HG02938 (cell line): ENCODE measurements around the gene PIAS3.
A peak's percentile ranks its signal among the peaks of the same experiment; 100 is the strongest.
"Not testable (repeated sequence)": the region's sequence is repeated elsewhere in the genome, so short reads cannot be mapped to it uniquely, and the experiment has no call there.

Experiments
- ATAC-seq: cut with Tn5 transposase; IDR thresholded peaks from one replicate; pipeline ENCODE4 v1.9.1; 2021; ENCODE audit warnings: mild to moderate bottlenecking, moderate library complexity; ENCODE audit not compliant: unreplicated experiment

Gene PIAS3

DNA sequence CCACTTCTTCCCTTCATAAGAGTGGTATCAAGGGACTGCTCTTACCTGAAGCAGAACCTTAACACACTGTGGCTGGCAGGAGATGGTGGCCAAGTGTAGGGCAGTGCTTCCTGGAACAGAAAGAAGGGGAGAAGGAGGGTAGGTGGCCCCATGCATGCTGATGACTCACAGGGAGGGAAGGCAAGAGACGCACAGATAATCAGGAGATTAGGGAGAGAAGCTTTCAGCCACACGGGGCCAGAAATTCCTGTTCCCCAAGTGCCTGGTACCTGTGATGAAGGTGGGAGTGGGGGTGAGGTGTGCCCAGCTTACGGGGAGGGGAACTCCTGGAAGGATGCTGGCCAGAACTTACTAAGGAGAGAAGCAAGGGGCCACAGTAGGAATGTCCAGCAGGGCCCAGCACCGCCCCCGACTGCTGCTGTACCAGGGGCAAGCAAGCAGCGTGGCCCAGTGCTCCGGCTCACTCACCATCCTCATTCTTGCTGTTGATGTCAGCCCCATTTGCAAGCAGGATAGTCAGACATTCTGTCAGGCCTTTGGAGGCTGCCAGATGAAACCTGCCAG lies 19.1 kb upstream of the PIAS3 start:
- no peak for ATAC-seq

DNA sequence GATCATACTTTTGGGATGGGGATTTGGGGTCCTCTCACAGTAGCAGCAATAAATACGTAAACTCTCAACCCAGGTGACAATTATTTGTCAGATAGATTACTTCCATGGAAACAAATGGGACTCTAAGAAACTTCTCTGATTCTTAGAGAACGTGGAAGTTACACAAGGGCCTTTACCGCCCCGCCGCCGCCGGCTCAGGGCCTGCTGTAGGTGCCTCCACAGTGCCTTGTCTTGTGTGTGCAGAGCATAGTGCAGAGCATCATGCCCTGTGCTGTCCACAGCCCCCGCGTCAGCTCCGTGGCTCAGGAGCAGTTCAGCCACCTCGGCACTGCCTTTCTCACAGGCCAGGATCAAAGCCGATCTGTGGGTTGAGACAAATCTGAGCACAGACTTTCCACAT lies 15.8 kb upstream of the PIAS3 start:
- no peak for ATAC-seq

DNA sequence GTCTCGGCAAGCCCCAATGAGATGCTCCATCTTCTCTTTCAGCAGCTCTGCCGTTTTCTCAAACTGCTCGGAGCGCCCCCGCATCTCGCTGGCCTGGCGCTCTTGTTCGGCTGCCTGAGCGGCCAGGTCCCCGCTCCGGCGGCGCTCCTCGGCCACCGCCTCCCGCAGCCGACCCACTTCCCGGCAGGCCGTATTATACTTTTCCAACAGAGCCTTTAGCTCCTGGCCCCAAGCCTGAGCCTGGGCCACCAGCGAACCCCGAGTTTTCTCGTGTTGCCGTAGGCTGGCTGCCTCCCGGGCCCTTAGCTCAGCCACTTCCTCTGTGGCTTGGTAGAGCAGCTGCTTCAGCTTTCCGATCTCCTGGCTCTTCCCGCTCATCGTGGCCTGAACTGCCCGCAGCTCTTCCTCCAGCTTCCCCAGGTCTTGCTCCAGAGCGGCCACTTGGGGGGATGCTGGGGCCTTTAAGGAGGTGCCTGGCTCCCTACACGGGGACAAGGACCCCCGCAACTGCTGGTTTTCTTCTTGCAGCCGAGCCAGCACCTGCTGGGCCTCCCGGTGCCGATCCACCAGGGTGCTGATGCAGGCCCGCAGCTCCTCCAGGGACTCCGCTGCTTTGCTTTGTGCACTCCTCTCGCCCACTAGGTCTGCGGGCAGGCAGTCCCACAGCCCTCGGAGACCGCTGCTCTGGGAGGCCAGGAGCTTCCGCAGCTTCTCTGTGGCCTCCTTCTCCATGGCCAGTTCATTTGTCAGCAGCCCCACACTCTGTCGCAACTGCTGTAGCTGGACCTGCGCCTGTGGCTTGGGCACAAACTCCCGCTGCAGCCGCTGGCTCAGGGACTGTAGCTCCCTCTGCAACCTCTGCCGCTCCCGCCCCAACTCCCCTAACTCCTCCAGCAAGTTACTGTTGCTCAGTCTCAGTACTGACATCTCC lies 13.4 kb upstream of the PIAS3 start:
- ATAC-seq = no peak

DNA sequence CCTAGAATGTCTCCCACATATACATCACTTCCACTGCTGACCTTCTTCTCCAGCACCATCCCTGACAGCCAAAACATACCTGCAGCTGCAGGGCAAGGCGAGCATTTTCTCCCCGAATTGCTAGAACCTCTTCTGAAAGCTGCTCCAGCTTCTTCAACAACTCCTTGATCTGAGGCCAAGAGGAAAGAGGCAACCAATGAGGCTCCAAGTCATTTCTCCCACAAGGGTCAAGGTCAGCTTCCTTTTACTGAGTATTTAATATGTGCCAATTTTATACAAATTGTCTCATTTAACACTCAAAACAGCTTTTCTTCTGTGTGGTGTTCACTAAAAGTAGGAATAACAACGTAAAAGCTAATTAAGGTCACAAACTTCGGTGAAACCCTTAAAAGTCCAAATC lies 9.4 kb upstream of the PIAS3 start:
- ATAC-seq = no peak

DNA sequence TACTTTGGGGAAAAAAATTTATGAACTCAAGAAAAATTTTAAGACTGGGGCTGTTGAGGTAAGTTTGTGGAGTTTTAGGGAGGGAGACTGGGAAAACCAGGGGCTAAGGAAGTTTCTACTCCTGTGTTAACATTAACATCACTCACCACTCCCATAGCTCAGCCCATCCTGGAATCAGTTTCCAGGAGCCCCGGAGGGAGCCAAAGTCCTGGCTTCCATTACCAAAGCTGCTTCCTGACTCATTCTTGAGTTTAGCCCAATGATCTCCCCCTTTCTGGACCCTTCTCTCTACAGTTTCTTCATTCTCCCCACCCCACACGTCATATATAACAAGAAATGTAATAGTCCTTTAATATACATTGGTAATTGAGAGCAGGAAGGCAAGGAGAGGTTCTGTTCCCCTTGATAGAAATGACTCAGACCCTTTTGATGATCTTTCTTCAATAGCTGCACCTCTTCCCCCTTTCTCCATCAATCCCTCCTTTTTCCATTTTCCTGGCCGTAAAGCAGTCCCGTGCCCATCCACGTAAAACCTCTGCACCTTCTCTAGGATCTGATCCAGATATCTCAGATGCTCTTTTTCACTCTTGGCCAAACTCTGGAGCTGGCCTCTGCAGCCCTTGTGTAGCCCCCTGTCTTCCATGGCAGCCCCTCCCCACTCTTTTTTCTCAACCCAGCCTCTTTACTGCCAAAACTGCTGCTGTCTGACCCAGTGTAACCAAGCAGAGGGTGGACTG lies 4.6 kb upstream of the PIAS3 start:
- ATAC-seq = no peak

DNA sequence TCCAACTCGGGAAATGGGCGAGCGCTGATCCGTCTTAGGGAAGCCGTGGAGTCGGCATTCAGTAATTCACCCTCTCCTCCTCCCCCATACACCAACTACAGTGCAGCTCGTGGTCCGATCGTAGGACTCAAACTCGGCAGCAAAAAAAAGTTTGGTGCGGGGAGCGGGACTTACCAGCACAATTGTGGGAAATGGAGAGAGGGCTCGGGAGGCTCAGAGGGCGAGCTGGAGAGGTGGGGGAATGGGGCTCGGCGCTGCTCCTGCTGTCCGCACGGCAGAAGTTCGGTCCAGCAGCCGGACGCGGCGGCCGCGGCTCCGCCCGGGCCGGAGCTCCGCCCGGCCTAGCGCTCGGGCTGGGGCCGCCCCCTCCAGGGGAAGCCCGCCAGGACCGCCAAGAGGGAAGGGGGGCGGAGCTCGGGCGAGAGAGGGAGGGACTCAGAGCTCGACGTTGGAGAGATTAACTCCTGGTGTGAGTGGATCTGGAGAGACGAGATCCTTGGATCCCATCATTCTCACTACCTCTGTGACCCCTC lies 676 bp upstream of the PIAS3 start:
- ATAC-seq = peak; percentile 54

DNA sequence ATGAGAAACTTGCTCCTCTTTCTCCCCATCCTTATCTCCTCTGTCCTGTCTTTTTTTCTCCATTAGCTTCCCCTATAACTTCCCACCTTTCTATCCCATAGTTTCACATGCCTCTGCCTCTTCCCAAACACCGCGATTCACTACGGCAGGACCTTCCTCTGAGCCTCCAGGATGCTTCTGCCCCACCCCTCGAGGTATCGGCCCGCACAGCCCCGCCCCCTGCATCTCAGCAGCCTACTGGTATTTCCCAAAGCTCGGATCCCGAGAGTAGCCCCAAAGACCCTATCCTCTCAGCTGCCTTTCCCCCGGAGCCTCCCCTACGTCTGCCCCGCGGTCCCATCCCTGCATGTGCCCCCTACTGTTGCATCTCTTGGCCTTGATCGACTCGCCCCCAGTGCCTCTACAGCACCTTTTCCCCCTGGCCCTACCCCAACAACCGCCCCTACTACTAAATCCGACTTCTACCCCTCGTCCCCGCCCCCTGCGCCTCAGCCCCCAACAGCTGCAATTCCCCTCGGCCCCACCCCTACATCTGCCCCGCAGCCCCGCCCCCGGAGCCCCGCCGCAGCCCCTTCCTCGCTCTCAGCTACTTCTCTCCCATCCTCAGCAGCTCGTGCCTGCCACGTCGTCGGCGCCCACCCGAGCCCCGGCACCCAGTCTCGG lies 512 bp downstream of the PIAS3 start:
- ATAC-seq = peak; percentile 3

DNA sequence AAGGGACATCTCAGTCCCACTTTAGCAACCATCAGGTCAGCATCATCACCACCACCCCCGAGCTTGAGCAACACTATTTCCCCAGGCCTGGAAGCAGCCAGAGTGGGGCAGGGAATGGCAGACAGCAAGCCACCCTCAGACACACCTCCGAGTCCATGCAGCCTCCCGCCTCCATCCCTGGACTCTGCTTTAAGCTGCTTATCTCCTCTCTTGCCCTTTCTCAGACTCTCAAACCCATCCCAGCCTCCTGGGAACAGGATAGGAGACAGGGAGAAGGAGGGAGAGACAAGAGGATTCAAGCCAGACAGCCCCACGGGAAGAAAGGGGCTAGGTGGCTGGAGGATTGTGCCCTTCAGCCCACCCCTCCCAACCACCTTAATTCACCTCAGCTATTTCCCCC lies 1.7 kb downstream of the PIAS3 start:
- no peak for ATAC-seq

DNA sequence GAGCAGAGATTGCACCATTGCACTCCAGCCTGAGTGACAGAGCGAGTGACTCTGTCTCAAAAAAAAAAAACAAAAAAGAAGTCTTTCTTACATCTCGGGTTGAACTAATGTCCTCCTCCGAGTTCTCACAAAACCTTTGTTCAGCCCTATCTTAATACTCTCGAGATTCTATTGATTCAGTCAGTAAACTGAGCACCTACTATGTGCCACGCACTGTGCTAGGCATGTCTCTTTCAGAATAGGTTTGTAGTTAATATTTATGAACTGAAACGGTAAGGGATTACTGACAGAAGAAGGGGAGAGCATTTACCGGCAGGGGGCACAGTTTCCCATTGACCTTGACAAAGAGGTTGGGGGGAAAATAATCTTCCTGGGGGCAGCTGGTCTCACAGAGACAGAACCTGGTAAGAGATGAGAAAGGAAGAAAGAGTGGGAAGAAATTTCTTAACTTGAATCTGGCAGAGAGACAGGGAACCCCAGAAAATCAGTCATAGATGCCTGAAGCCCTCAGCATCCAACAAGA lies 3.4 kb downstream of the PIAS3 start:
- ATAC-seq = no peak

DNA sequence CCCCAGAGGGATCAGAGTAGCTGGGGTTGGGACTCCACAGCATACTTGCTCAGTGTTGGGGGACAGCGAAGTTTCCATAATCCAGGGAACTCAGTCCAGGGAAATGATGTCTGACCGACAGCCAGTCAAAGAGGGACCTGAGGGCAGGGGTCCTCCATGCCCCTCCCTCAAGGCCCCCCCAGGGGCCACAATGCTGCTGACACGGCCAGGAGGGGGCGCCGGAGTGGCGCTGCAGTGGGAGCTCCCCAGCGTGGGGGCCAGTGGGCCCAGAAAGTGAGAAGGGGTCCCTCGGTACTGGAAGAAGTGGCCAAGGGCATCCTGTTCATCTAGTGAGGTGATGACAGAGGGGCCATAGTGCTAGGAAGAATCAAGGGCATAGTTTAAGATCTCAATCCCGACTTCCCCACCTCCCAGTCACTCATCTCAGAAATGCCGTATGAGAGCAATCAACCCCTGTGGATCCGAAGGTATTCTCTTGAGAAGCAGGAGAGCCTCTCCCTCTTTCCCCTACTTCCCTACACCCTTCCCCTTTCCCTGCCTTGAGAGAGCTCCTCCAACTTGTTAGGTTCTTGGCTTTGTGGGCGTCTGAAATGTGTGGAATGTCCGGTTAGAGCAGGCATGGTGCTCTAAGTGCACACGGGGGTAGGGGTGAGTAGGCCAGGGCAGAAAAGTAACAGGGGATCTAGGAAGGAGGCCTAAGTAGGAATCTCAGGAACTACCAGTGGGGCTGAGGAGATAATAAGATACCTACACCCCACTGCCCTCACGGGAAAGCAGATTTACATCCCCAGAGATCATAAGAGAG lies 9.3 kb downstream of the PIAS3 start:
- no peak for ATAC-seq

DNA sequence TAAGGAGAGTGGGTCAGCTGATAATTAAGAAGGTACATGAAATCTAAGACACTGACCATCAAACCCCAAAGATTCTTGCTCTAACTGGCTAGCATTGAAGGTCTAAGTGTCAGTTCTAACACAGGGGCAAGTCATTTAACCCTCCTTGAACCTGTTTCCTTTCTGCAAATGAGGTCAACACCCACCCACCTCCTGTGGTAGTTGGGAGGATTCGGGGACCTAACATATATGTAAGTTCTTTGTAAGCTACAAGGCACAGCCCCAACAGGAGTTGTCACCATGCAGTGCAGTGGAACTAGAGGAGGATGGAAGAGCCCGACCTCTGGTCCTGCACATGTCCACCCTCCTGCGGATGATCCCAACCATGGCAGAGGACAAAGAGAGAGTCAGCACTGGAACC lies 11.1 kb downstream of the PIAS3 start:
- ATAC-seq = no peak

DNA sequence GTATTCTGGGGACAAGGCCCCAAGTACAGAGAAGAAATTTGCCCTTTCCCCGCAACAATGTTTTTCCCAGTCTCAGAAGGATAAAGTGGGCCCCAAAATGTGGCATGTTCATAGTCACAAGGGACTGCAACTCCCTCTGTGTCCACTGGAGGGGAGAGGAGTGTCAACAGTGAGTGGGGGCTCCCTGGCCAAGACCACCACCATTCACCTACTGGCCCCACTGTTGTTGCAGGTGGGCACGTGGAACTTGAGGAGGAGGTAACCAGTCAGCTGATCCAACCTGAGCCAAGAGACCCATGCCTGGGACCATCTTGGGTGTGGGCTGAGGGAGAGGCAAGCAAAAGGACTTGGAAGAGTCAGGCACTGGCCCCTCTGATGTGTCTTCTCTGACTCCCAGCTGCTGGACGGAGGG lies 12.7 kb downstream of the PIAS3 start:
- ATAC-seq = no peak

DNA sequence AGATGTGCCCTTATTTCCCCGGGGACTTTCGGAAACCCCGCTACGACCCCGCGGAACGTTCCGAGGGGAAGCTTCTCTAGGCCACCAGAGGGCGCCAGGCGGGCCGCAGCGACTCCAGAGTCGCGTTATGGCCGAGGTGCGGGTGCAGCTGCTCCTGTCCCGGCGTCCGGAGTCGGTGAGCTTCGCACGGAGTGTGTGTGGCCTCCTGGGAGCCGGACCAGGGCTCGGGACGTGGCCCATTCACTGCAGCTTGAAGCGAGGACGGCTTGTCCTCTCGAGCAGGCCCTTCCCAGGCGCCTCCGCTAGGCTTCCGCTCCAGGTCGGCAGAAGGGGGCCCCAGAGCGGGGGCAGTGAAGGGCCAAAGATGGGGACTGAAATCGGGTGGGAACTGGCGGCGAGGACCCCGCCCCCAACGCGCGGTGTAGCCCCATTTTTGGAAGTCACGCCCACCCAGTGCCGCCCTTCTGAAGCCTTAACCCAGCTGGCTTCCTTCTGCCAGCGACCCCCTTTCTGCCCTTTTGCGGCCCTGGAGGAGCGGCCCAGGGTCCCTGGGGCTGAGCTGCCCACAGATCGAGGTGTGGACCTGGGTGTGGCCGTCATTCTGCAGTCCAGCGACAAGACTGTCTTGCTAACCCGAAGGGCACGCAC lies 13.2 kb downstream of the PIAS3 start, which contains the start of gene NUDT17:
NUDT17 (plus strand) TSS at position 117 of the 648 bp plus-strand sequence; CDS start at position 128, 11 bp downstream.
- peak; percentile 38 for ATAC-seq

DNA sequence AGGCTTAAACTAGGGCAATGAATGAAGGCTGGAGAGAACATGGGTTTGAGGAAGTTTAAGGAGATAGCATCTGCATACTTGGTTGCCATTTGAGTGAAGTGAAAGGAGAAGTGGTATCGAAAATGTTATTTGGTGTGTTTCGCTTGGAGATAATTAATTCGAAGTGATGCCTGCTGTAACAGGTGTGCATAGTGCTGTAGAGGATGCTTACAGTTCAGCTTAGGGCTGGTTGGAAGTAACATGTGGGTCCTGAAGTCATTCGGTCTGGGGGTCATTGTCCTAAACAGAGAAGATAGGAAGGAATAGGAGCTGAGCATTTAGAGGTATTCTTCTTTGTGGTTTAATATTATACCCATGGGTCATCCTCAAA lies 13.8 kb downstream of the PIAS3 start:
- peak; percentile 75 for ATAC-seq

DNA sequence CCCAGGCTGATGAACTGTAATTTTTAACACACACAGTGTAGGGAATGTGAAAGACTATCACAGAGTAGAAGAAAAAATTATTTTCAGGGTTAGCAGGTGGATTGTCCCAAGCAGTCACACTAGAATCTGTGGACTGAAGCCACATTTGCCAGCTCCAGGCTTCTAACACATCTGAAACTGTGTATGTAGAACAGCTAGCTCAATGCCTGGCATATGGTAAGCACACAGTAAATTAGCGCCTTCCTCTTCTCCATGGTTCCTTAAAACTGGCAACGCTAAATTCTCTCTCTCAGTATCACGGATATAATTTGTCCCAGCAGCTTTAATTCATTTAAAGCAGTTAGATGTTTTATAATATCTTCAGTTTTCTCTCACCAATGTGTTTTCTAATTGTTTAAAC lies 15.8 kb downstream of the PIAS3 start:
- no peak for ATAC-seq

DNA sequence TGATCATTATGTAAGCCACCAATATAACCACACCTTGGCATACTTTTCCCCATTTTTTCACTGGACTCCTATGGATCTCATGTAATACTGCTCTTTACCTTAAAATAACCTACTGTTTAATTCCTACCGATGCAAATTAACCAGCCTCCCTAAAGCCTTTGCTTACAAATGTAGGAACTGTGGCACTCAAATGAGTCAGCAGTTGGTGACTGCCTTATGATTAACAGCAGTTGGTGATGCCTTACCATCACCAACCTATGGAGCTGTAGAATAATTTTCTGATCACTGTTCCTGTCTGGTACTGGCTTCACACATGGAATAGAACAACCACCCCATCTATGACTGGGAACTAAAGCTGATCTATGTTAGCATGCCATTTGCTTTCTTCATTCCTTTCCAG lies 21.2 kb downstream of the PIAS3 start:
- ATAC-seq = no peak

DNA sequence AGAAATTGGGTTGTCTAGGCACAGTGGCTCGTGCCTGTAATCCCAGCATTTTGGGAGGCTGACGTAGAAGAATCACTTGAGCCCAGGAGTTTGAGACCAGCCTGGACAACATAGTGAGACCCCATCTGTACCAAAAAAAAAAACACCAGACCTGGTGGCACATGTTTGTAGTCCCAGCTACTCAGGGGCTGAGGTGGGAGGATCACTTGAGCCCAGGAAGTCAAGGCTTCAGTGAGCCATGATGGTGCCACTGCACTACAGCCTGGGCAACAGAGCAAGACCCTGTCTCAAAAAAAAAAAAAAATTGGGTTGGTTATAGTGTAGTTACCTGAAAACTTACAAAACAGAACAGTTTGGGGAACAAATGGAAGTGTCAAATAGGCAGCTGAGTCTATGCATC lies 28.1 kb downstream of the PIAS3 start:
- ATAC-seq = not testable (repeated sequence)

DNA sequence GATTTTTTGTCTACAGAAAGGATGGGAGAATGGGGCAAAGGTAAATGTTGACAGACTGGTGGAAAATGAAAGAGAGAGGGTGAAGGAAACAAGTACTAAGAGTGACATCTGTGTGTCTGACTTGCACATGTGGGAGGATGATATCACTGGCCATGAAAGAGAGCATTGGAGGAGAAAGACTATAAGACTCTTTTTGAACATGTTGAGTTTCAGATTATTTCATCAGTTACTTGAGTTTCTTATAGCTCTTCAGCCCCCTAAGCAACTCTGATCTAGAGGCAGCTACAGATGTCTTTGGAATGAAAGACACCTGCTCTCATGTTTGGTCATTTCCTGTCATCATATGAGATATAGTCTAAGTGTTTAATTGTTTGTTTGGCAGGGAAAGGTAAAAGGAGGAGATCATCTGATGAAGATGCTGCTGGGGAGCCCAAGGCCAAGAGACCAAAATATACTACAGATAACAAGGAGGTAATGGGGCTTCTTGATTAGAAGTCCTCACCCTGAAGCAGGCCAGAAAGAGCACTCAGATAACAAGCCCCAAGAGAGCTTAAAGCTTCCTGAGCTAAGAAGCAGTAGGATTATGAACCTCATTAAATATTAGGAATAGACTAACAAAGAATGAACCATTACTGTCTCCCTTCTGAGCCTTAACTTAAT lies 30.4 kb downstream of the PIAS3 start:
- ATAC-seq = no peak

DNA sequence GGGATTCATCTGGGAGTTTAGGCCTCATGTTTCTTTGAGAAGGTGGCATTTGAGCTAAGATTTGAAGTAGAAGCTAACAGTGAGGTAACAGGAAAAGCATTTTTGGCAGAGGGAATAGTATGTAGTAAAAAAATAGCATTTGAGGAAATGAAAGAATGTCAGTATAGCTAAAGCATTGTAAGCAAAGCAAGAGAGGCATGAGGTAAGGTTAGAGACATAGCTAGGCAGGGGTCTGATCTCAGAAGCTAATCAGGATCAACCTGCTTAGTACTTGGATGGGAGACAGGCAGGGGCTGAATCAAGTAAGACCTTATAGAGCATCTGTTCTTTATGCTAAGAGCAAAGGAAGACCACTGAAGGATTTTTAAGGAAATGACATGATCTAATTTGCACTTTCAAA lies 30.9 kb downstream of the PIAS3 start:
- no peak for ATAC-seq
